Neural progenitor cell (in vitro differentiated cells): ENCODE results near the gene LIPC.

ENCODE experiments used
- EZH2phosphoT487 ChIP-seq: fragments of 200-600 bp; sonication (generic); IDR thresholded peaks from 2 replicates; pipeline ENCODE4 v1.6.1; 2017; ENCODE audit warnings: antibody characterized with exemption
- TF ChIP-seq, protein P1 (sequence below): fragments of 200-600 bp; sonication (generic); IDR thresholded peaks from 2 replicates; pipeline ENCODE4 v1.5.1; 2017; ENCODE audit warnings: antibody characterized with exemption, mild to moderate bottlenecking

GRCh38 chr15:58391088-58391487, 40.7 kb upstream of the LIPC start:
- TF ChIP-seq EZH2phosphoT487: no peak
- TF ChIP-seq, protein P1, sequence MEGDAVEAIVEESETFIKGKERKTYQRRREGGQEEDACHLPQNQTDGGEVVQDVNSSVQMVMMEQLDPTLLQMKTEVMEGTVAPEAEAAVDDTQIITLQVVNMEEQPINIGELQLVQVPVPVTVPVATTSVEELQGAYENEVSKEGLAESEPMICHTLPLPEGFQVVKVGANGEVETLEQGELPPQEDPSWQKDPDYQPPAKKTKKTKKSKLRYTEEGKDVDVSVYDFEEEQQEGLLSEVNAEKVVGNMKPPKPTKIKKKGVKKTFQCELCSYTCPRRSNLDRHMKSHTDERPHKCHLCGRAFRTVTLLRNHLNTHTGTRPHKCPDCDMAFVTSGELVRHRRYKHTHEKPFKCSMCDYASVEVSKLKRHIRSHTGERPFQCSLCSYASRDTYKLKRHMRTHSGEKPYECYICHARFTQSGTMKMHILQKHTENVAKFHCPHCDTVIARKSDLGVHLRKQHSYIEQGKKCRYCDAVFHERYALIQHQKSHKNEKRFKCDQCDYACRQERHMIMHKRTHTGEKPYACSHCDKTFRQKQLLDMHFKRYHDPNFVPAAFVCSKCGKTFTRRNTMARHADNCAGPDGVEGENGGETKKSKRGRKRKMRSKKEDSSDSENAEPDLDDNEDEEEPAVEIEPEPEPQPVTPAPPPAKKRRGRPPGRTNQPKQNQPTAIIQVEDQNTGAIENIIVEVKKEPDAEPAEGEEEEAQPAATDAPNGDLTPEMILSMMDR: no peak
